H1 (cell line): ENCODE measurements around the gene MALT1. TPM values are rescaled to one million over a fixed set of nuclear protein-coding genes. Genes with fewer than 3 reads are reported as not detected.

Experiments used
- CTCF ChIA-PET: fragments of 300-600 bp; sonication (Branson Sonifier 250); formaldehyde crosslinking; loops from one replicate; lab custom pipeline; 2021; ENCODE audit not compliant: partially characterized antibody; lab: Charles Lee
- POLR2A ChIA-PET: fragments of 300-600 bp; sonication (Branson Sonifier 250); formaldehyde crosslinking; loops from one replicate; lab custom pipeline; 2021; ENCODE audit warnings: inconsistent platforms; ENCODE audit not compliant: partially characterized antibody; lab: Charles Lee
- DNase-seq, 2 experiments: peaks; one replicate each; pipeline versions ENCODE4 v3.0.0 to v3.0.0-alpha.2; 2010 to 2022; ENCODE audit warnings: low spot score in 2 of 2, low read depth in 1 of 2, mixed read lengths in 1 of 2
- FAIRE-seq: peaks from 2 replicates; lab custom pipeline; 2011; peaks lifted over from hg19 to GRCh38; lab: Jason Lieb, UNC
- H2AFZ ChIP-seq: 2 replicates; pipeline ENCODE4 v1.8.1; 2012; ENCODE audit warnings: low read length, inconsistent platforms
- H2AK5ac ChIP-seq: 2 replicates; pipeline ENCODE4 v1.6.1; 2013; ENCODE audit warnings: low read depth, low read length
- H2BK120ac ChIP-seq: replicated peaks from 2 replicates; pipeline ENCODE3; 2013; ENCODE audit warnings: low read depth, low read length, inconsistent platforms
- H2BK12ac ChIP-seq: 2 replicates; pipeline ENCODE4 v1.6.1; 2013; ENCODE audit warnings: low read depth, low read length
- H2BK15ac ChIP-seq: 2 replicates; pipeline ENCODE4 v1.6.1; 2013; ENCODE audit warnings: low read length
- H2BK20ac ChIP-seq: 2 replicates; pipeline ENCODE4 v1.6.1; 2013; ENCODE audit warnings: low read length
- H2BK5ac ChIP-seq: 2 replicates; pipeline ENCODE4 v1.6.1; 2013; ENCODE audit warnings: low read depth, low read length
- H3K14ac ChIP-seq: 2 replicates; pipeline ENCODE4 v1.6.1; 2013; ENCODE audit warnings: inconsistent platforms; ENCODE audit not compliant: insufficient read length
- H3K18ac ChIP-seq: 2 replicates; pipeline ENCODE4 v1.6.1; 2013; ENCODE audit warnings: low read length; ENCODE audit errors: extremely low read depth
- H3K23ac ChIP-seq: 2 replicates; pipeline ENCODE4 v1.6.1; 2013; ENCODE audit warnings: inconsistent platforms; ENCODE audit not compliant: insufficient read length
- H3K23me2 ChIP-seq: 2 replicates; pipeline ENCODE4 v1.6.1; 2013; ENCODE audit warnings: low read depth, low read length
- H3K27ac ChIP-seq: 2 replicates; pipeline ENCODE4 v1.6.1; 2011; ENCODE audit warnings: low read depth, low read length, inconsistent platforms
- H3K27me3 ChIP-seq, 4 experiments: replicated peaks in 1 of 4; 1 replicate in 1 of 4; 2 replicates in 3 of 4; pipeline versions ENCODE4 v1.6.1 to v1.8.1; 2011 to 2013; ENCODE audit warnings: low read length in 3 of 4, mild to moderate bottlenecking in 3 of 4, inconsistent platforms in 2 of 4, mixed read lengths in 2 of 4, moderate library complexity in 1 of 4; ENCODE audit not compliant: control insufficient read depth in 3 of 4, insufficient read depth in 3 of 4; ENCODE audit errors: extremely low read depth in 1 of 4
- H3K36me3 ChIP-seq, 4 experiments: 2 replicates each; pipeline versions ENCODE4 v1.6.1 to v1.8.1; 2011 to 2013; ENCODE audit warnings: mild to moderate bottlenecking in 4 of 4, low read length in 3 of 4, moderate library complexity in 2 of 4, control low read depth in 1 of 4, inconsistent platforms in 1 of 4; ENCODE audit not compliant: insufficient read depth in 4 of 4, control insufficient read depth in 2 of 4
- H3K4ac ChIP-seq: replicated peaks from 2 replicates; pipeline ENCODE3; 2013; ENCODE audit warnings: low read length, low read depth, mixed read lengths, inconsistent platforms; ENCODE audit not compliant: insufficient read length
- H3K4me1 ChIP-seq, 4 experiments: replicated peaks in 1 of 4; 1 replicate in 1 of 4; 2 replicates in 3 of 4; pipeline versions ENCODE4 v1.6.1 to v1.8.1; 2011 to 2013; ENCODE audit warnings: low read length in 3 of 4, inconsistent platforms in 2 of 4, mixed read lengths in 1 of 4; ENCODE audit not compliant: insufficient read depth in 4 of 4, control insufficient read depth in 3 of 4
- H3K4me2 ChIP-seq, 2 experiments: 2 replicates each; pipeline versions ENCODE4 v1.6.1 to v1.8.1; 2011 to 2013; ENCODE audit warnings: low read depth in 2 of 2, low read length in 2 of 2, control low read depth in 1 of 2, inconsistent platforms in 1 of 2, mild to moderate bottlenecking in 1 of 2; ENCODE audit not compliant: insufficient read depth in 1 of 2
- H3K4me3 ChIP-seq, 4 experiments: fragments of 200-600, 300-600 bp in 1 of 4; sonication (generic), shearing (Covaris generic), sonication (Bioruptor Twin) in 1 of 4; 2 replicates each; pipeline versions ENCODE4 v1.5.1 to v1.8.1; 2011 to 2016; ENCODE audit warnings: low read length in 4 of 4, low read depth in 3 of 4, control low read depth in 2 of 4, inconsistent platforms in 2 of 4, mild to moderate bottlenecking in 2 of 4, mixed read lengths in 1 of 4, moderate library complexity in 1 of 4; ENCODE audit not compliant: insufficient read depth in 2 of 4; ENCODE audit errors: extremely low read depth in 1 of 4
- H3K56ac ChIP-seq: replicated peaks from 2 replicates; pipeline ENCODE3; 2013; ENCODE audit warnings: low read depth, mild to moderate bottlenecking, mixed read lengths, low read length, inconsistent platforms; ENCODE audit not compliant: insufficient read length
- H3K79me1 ChIP-seq: 2 replicates; pipeline ENCODE4 v1.6.1; 2013; ENCODE audit warnings: low read depth, low read length, control low read depth
- H3K79me2 ChIP-seq, 2 experiments: 2 replicates each; pipeline versions ENCODE4 v1.6.1 to v1.8.1; 2012 to 2013; ENCODE audit warnings: low read length in 2 of 2, mild to moderate bottlenecking in 2 of 2, inconsistent platforms in 1 of 2; ENCODE audit not compliant: insufficient read depth in 2 of 2, control insufficient read depth in 1 of 2
- H3K9ac ChIP-seq, 4 experiments: replicated peaks in 1 of 4; 1 replicate in 1 of 4; 2 replicates in 3 of 4; pipeline versions ENCODE4 v1.6.1 to v1.8.1; 2011 to 2013; ENCODE audit warnings: low read depth in 3 of 4, low read length in 3 of 4, control low read depth in 2 of 4, mild to moderate bottlenecking in 2 of 4, moderate library complexity in 2 of 4, inconsistent platforms in 1 of 4; ENCODE audit errors: extremely low read depth in 1 of 4
- H3K9me3 ChIP-seq, 2 experiments: 2 replicates each; pipeline versions ENCODE4 v1.6.1 to v1.8.1; 2012 to 2013; ENCODE audit warnings: mild to moderate bottlenecking in 2 of 2, moderate library complexity in 2 of 2, control low read depth in 1 of 2, inconsistent platforms in 1 of 2, low read depth in 1 of 2, low read length in 1 of 2, mixed read lengths in 1 of 2; ENCODE audit not compliant: insufficient read depth in 2 of 2
- H4K20me1 ChIP-seq, 2 experiments: replicated peaks in 1 of 2; 2 replicates each; pipeline versions ENCODE3 to v1.8.1; 2011 to 2013; ENCODE audit warnings: inconsistent platforms in 2 of 2, low read length in 2 of 2, mild to moderate bottlenecking in 1 of 2; ENCODE audit not compliant: insufficient read depth in 2 of 2, control insufficient read depth in 1 of 2
- H4K5ac ChIP-seq: 2 replicates; pipeline ENCODE4 v1.6.1; 2013; ENCODE audit warnings: low read length, low read depth, mixed read lengths, inconsistent platforms; ENCODE audit not compliant: insufficient read length
- H4K8ac ChIP-seq: 2 replicates; pipeline ENCODE4 v1.8.0; 2013; ENCODE audit warnings: mild to moderate bottlenecking, moderate library complexity, low read length, inconsistent platforms; ENCODE audit not compliant: insufficient read depth; ENCODE audit errors: extremely low read depth
- H4K91ac ChIP-seq: replicated peaks from 2 replicates; pipeline ENCODE3; 2013; ENCODE audit warnings: low read length, mixed read lengths, inconsistent platforms; ENCODE audit not compliant: insufficient read length
- CHD1 ChIP-seq: IDR thresholded peaks from 2 replicates; pipeline ENCODE4 v1.6.1; 2012; ENCODE audit warnings: low read depth, low read length, improper control_type of control experiment
- JUN ChIP-seq: IDR thresholded peaks from 2 replicates; pipeline ENCODE4 v1.6.1; 2011; ENCODE audit warnings: low read depth, mild to moderate bottlenecking, improper control_type of control experiment, low read length
- RBBP5 ChIP-seq: IDR thresholded peaks from 2 replicates; pipeline ENCODE4 v1.7.1; 2012; ENCODE audit warnings: low read depth, mild to moderate bottlenecking, inconsistent platforms, low read length, moderate library complexity, borderline replicate concordance
- SUZ12 ChIP-seq: fragments of 200-600 bp; sonication (generic); IDR thresholded peaks from 2 replicates; pipeline ENCODE4 v1.6.1; 2012; ENCODE audit warnings: mild to moderate bottlenecking, inconsistent platforms, low read length, moderate library complexity, mixed read lengths
- WGBS, 2 experiments: shearing (Covaris generic) in 1 of 2; methylation state at CpG; one replicate each; pipeline versions ENCODE4 v1.1.6 to v1.1.7; 2013 to 2015; ENCODE audit warnings: low lambda C conversion rate in 2 of 2, mixed read lengths in 2 of 2, inconsistent platforms in 1 of 2, low coverage in 1 of 2, missing lambda C conversion rate in 1 of 2; ENCODE audit not compliant: insufficient replicate concordance in 2 of 2, insufficient coverage in 1 of 2, insufficient read length in 1 of 2; ENCODE audit errors: extremely low coverage in 1 of 2, missing lambda C conversion rate in 1 of 2; 5-methylcytosine and 5-hydroxymethylcytosine counted together
- polyA plus RNA-seq, 7 experiments: library from polyadenylated mRNA; depleted of rRNA in 3 of 7; stranded (reverse) in 5 of 7; unstranded in 2 of 7; fragments of >200 nt in 5 of 7; fragments of 200-250 nt in 2 of 7; gene quantifications; 1 replicate in 5 of 7; 2 replicates in 1 of 7; 4 replicates in 1 of 7; pipeline versions ENCODE4 v1.2.1 to v1.2.3, GENCODE V29; 2011 to 2013; ENCODE audit warnings: missing spikeins in 2 of 7, mixed read lengths in 2 of 7
- total RNA-seq: library from RNA; stranded (reverse); fragmentation: NEBNext Ultra II Directional; extraction: Animal tissue kit (Norgen Biotek cat#: 25700); gene quantifications from 2 replicates; pipeline ENCODE4 v1.2.1, GENCODE V29; 2021
- TF ChIP-seq, protein P1 (sequence below): IDR thresholded peaks from 2 replicates; pipeline ENCODE4 v1.6.1; 2012; ENCODE audit warnings: inconsistent platforms
- TF ChIP-seq, protein P2 (sequence below), 3 experiments: IDR thresholded peaks; 1 replicate in 2 of 3; 2 replicates in 1 of 3; pipeline versions ENCODE4 v1.5.1 to v1.6.1; 2011; ENCODE audit warnings: low read length in 3 of 3, mild to moderate bottlenecking in 3 of 3, inconsistent platforms in 2 of 3, low read depth in 1 of 3, moderate library complexity in 1 of 3; ENCODE audit not compliant: insufficient read depth in 1 of 3; ENCODE audit errors: control extremely low read depth in 1 of 3

MALT1 gene
- total and polyA plus RNA-seq, 2 of the 8 experiments (the other 6 are each of a cell fraction or from before 2014, with no cell fraction given): 10.7 to 25.9 TPM

DNA sequence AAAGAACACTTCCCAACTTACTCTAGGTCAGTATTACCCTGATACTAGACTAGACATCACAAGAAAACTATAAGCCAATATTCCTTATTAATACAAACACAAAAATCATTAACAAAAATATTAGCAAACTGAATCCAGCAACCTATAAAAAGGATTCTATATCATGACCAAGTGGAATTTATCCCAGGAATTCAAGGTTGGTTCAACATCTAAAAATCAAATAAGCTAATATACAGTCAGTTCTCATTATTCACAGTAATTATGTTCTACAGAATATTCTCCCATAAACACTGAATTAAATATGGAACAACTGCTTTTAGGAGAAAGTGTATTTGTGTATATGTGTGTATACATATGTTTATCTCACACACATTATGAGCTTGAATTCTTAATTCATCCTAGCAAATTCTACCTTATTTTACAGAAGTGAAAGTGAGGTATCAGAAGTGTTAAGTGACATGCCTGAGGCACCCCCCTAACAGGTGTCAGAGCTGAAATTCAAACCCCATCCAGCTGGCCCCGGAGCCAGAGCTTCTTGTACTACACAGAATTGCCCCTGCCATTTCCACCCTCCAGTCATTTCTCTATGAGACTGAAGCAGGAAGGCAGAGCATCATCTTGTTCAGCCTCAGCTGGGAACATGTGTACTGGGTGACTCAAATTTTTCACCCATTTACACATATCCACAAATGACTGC lies 77.8 kb downstream of the MALT1 start:
- no peak overlapping the region for H3K14ac ChIP-seq
- no peaks in the 10 kb centered on the region for H3K23me2 ChIP-seq
- H3K36me3 ChIP-seq: peaks cover 2 to 41% (median 23%) of the 10 kb centered on the region in 4 experiments; a peak in 6 of 8 replicates
- H3K23ac ChIP-seq: no peak overlapping the region
- no peak overlapping the region for H3K4me3 ChIP-seq
- H2BK12ac ChIP-seq: no peak overlapping the region
- H3K27ac ChIP-seq: no peak overlapping the region
- H2BK5ac ChIP-seq: no peak overlapping the region
- H4K8ac ChIP-seq: no peak overlapping the region
- H3K4me1 ChIP-seq: no peaks in the 10 kb centered on the region
- ChIA-PET CTCF (interaction anchor here (0.9 to 4.9 kb wide), 5 partner anchors 13 to 221 kb away, joined by 3 to 27 read pairs (median 3); no protein-coding TSS in a partner anchor), POLR2A (no interaction called here)
- H2BK20ac ChIP-seq: no peak overlapping the region
- H2BK120ac ChIP-seq: no peak overlapping the region
- H2AFZ ChIP-seq: no peak overlapping the region
- no peaks in the 10 kb centered on the region for H3K27me3 ChIP-seq
- H2AK5ac ChIP-seq: no peak overlapping the region
- H3K9ac ChIP-seq: no peak overlapping the region
- no peaks in the 10 kb centered on the region for H3K79me1 ChIP-seq
- H3K4me2 ChIP-seq: no peak overlapping the region
- DNase-seq: no peak
- H3K4ac ChIP-seq: no peak overlapping the region
- no peak overlapping the region for H4K5ac ChIP-seq
- no peaks in the 10 kb centered on the region for H3K79me2 ChIP-seq
- no peak for FAIRE-seq
- H3K18ac ChIP-seq: no peak overlapping the region
- H3K56ac ChIP-seq: no peak overlapping the region
- 100% methylated on average over 1 of the region's 1 CpG; no CpG with 5 or more reads in 1 of the 2 experiments for WGBS, 2 experiments
- H4K20me1 ChIP-seq: peaks cover 0 to 2% of the 10 kb centered on the region in 2 experiments
- TF ChIP-seq JUN (no peak), SUZ12 (no peak), RBBP5 (no peak), CHD1 (no peak)
- TF ChIP-seq, protein P1, sequence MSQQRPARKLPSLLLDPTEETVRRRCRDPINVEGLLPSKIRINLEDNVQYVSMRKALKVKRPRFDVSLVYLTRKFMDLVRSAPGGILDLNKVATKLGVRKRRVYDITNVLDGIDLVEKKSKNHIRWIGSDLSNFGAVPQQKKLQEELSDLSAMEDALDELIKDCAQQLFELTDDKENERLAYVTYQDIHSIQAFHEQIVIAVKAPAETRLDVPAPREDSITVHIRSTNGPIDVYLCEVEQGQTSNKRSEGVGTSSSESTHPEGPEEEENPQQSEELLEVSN: no peak
- TF ChIP-seq, protein P2, sequence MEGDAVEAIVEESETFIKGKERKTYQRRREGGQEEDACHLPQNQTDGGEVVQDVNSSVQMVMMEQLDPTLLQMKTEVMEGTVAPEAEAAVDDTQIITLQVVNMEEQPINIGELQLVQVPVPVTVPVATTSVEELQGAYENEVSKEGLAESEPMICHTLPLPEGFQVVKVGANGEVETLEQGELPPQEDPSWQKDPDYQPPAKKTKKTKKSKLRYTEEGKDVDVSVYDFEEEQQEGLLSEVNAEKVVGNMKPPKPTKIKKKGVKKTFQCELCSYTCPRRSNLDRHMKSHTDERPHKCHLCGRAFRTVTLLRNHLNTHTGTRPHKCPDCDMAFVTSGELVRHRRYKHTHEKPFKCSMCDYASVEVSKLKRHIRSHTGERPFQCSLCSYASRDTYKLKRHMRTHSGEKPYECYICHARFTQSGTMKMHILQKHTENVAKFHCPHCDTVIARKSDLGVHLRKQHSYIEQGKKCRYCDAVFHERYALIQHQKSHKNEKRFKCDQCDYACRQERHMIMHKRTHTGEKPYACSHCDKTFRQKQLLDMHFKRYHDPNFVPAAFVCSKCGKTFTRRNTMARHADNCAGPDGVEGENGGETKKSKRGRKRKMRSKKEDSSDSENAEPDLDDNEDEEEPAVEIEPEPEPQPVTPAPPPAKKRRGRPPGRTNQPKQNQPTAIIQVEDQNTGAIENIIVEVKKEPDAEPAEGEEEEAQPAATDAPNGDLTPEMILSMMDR (IDR thresholded peaks at IDR 0.05; ENCODE audit: control extremely low read depth in 1 of 3, insufficient read depth in 1 of 3, low read depth in 1 of 3, low read length in 3 of 3): no peak
- H3K9me3 ChIP-seq: no peaks in the 10 kb centered on the region
- H2BK15ac ChIP-seq: no peak overlapping the region
- no peak overlapping the region for H4K91ac ChIP-seq
